GM21528 (cell line): ENCODE measurements around the gene TCP11L2.

Source experiments
- ATAC-seq: cut with Tn5 transposase; IDR thresholded peaks from one replicate; pipeline ENCODE4 v1.9.1; 2021; ENCODE audit warnings: mild to moderate bottlenecking, moderate library complexity; ENCODE audit not compliant: unreplicated experiment, low FRiP score

The TCP11L2 gene

DNA sequence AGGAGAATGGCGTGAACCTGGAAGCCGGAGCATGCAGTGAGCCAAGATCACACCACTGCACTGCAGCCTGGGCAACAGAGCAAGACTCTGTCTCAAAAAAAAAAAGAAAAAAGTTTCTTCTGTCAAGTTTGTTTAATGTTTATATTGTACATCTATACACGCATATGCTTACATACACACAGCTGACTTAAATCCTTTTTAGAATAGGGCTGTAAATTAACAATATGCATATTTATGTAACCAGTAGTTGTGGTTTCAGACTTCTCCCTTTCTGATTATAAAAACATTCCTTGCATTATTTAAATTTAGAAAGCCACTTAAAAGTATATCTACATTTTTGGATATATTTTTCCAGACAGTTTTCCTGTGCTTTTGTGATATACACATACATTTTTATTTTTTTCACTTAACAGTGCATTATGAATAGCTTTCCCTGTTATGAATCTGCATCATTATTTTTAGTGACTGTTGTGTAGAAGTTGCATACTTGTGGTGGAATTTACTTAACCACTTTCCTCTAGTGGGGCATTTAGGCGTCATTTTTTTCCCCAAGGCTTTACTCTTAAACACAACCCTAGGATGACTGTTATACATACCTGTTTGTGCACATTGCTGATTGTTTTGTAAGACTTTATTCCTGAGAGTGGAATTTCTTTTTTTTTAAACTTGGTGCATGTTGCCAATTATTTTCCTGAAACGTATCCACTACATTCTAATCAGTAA lies 84.4 kb downstream of the TCP11L2 start:
- no peak for ATAC-seq

DNA sequence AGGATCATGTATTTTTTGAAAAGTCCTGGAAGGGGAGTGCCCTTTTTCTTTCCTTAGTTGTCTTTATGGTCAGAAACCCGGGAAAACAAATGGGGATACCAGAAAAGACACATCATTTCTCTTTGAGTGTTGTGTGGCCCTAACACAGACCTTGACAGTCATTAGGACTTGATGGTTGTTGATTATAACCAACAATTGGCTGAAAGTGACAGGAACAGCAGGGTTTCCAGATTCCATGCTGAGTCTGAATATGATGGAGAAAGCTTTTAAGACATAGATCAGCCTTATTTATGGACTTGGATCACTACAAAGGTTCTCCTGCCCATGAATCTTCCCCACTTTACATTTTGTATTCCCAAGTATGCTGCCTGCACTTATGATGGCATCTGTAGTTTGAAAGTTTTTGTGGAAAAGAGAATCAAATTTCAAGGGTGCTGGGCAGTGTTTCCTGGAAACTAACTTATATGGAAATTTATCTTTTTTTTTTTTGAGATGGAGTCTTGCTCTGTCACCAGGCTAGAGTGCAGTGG lies 85.4 kb downstream of the TCP11L2 start:
- no peak for ATAC-seq

DNA sequence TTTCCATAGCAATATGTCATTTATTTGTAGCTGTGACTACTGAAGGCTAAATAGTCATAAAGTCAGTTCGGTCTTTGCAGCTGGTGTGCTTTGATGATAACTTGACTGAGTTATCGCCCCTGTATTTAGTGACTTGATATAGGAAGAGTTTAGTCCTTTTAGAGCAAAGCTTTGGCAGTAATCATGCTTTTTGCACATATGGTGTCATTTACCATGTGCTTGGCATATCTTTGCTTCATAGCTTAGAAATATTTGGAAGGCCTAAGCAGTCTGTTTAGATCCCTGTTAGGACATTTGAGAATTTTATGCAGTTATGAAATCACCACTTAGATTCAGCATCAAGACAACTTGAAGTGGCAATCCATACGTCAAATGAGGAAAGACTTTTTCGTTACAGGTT lies 86.6 kb downstream of the TCP11L2 start:
- no peak for ATAC-seq

DNA sequence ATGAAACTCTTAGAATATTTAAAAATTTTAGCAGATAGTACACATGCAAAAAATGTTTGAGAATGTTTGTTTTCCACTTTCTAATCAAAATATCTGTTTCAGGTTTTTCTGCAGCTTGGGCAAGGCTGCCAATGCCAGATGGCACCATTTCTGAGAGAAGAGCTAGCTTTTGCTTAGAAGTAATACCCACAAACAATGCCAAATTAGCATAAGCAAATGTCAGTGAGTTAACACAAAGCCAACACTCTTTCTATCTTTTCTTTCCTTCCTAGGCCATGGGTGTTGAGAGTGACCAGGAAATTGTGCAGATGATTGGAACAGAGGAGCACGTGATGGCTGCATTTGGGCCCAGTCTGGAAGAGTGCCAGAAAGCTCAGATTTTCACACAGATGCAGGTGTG lies 90.2 kb downstream of the TCP11L2 start:
- ATAC-seq, result no peak
